Urinary bladder (tissue), 4 donors: ENCODE results near the gene FCN2. TPM values are rescaled to one million over a fixed set of nuclear protein-coding genes. Genes with fewer than 3 reads are reported as not detected.
"Not testable (repeated sequence)": the region's sequence is repeated elsewhere in the genome, so short reads cannot be mapped to it uniquely, and the experiment has no call there.

Experiments
- DNase-seq: peaks from one replicate; pipeline ENCODE4 v3.0.0-alpha.2; 2015; ENCODE audit errors: extremely low spot score
- H3K27ac ChIP-seq: one replicate; pipeline ENCODE4 v1.5.1; 2013; ENCODE audit warnings: low read depth, mild to moderate bottlenecking, moderate library complexity
- H3K36me3 ChIP-seq: one replicate; pipeline ENCODE4 v1.6.1; 2013; ENCODE audit warnings: mild to moderate bottlenecking, moderate library complexity; ENCODE audit not compliant: insufficient read depth
- H3K4me1 ChIP-seq: one replicate; pipeline ENCODE4 v1.6.1; 2013; ENCODE audit warnings: mild to moderate bottlenecking, moderate library complexity; ENCODE audit not compliant: insufficient read depth
- H3K4me3 ChIP-seq: one replicate; pipeline ENCODE4 v1.5.1; 2013; ENCODE audit warnings: low read depth, low read length
- WGBS: extraction: QIAGEN DNeasy Blood & Tissue Kit; methylation state at CpG from one replicate; pipeline ENCODE4 v1.1.7; 2013; 5-methylcytosine and 5-hydroxymethylcytosine counted together
- polyA plus RNA-seq: library from polyadenylated mRNA; stranded (reverse); fragments of 200-250 nt; gene quantifications from one replicate; pipeline ENCODE4 v1.2.3, GENCODE V29; 2013
- total RNA-seq: library from RNA; depleted of rRNA; stranded (reverse); fragments of >200 nt; gene quantifications from one replicate; pipeline ENCODE4 v1.2.3, GENCODE V29; 2014
- donor health status: healthy with polysubstance abuse.
- donor health status: healthy.

The FCN2 gene
- total and polyA plus RNA-seq, 2 donors = 0.37 TPM; not detected in 1

GRCh38 chr9:134854541-134854981 is 26.0 kb upstream of the FCN2 start:
- H3K27ac ChIP-seq = no peak overlapping the region
- H3K4me3 ChIP-seq = no peak overlapping the region
- 88% methylated on average over 11 of the region's 11 CpGs for WGBS
- no peaks in the 10 kb centered on the region for H3K4me1 ChIP-seq
- no peaks in the 10 kb centered on the region for H3K36me3 ChIP-seq
- no peak for DNase-seq

DNA sequence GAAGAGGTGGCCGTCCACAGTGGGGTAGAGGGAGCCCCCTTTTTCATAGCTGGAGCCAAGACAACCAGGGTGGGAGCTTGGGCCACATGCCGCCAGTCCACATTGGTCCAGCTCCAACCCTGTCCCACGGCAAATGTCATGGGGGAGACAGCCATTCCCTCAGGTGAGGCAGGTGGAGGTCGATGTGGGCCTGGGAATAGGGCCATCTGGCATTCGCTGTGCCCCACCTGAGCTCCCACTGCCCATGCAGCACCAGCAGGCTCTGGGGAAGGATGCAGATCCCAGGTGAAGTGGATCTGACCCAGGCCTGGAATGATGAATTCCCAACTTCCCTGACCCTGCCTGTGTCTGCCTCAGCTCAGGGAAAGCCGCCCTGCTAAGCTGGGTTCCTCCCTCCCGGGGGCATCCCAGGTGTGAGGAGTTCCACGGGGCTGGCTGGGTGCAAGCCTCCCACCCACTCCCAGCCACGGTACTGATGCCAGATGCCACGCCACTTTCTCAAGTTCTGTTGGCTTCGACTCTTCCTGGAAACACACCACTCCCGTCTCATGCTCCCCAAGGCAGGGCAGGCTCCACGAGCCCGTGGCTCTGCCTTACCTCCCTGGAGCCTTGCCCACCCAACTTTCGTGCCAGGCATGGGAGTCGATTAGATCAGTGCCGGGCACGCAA is 25.2 kb upstream of the FCN2 start:
- Histone ChIP-seq H3K4me3 (no peak overlapping the region), H3K36me3 (no peaks in the 10 kb centered on the region), H3K27ac (no peak overlapping the region), H3K4me1 (no peaks in the 10 kb centered on the region)
- no peak for DNase-seq
- 84% methylated on average over 18 of the region's 18 CpGs for WGBS

- H3K4me3 ChIP-seq = no peak overlapping the region
- H3K27ac ChIP-seq = no peak overlapping the region
- H3K4me1 ChIP-seq = no peaks in the 10 kb centered on the region
- no peaks in the 10 kb centered on the region for H3K36me3 ChIP-seq
- WGBS = 81% methylated on average over 9 of the region's 9 CpGs
- DNase-seq = no peak
Observed at GRCh38 chr9:134855900-134856377, 24.7 kb upstream of the FCN2 start.

- 93% methylated on average over 2 of the region's 2 CpGs for WGBS
- not testable (repeated sequence) for DNase-seq, H3K36me3 ChIP-seq, H3K4me3 ChIP-seq, H3K27ac ChIP-seq, H3K4me1 ChIP-seq
Observed at GRCh38 chr9:134857451-134857850, 23.2 kb upstream of the FCN2 start.

DNA sequence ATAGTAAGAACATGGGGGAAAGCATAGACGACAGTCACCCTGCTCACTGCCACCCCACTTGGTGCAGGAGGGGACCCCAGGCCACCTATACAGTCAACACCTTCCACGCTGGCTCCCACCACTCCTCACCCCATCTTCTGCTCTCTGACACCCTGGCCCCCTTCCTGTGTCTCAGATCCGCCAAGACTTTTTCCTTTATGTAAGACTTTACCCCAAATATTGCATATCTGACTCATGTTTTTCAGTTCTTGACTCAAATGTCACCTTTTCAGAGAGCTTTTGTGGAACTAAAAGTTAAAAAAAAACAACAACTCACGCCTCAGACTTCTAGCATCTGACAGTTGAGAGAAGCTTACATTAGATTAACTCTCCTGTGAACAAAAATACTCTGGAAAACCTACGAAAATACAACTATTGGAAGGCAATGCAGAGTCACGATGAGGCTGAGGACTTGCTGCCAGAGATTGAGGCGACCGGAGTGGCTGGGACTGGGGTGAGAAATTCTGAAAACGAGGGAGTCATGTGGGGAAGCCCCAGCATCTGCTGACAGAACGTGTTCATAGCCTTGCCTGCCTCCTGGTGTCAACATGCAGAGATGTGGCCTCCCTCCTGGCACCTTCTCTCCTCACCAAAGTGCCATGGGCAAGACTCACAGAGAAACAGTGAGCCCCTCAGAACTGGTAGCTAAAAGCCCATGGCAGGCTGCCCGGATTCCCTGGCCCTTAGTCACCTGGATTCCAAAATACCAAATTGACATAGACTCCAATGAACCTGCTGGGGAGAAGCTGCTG is 22.4 kb upstream of the FCN2 start:
- WGBS = 69% methylated on average over 11 of the region's 11 CpGs
- no peak overlapping the region for H3K27ac ChIP-seq

DNA sequence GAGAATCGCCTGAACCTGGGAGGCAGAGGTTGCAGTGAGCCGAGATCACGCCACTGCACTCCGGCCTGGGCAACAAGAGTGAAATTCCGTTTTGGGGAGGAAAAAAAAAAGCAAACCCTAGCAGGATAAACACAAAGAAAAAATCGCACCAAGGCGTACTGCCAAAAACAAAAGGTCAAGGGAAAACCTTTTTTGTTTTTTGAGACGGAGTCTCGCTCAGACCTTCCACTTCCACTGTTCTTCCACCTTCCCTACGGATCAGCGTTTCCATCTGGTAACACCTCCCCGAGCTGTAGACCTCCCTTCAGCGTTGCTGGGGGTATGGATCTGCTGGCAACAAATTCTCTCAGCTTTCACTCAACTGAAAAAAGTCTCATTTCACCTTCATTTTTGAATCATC is 20.1 kb upstream of the FCN2 start:
- no peak overlapping the region for H3K27ac ChIP-seq
- no peak overlapping the region for H3K4me3 ChIP-seq
- 89% methylated on average over 13 of the region's 13 CpGs for WGBS
- H3K4me1 ChIP-seq = no peaks in the 10 kb centered on the region
- H3K36me3 ChIP-seq = no peaks in the 10 kb centered on the region
- no peak for DNase-seq

More for the DNA sequence above, 22.4 kb upstream of the FCN2 start:
- Histone ChIP-seq H3K4me1 (no peaks in the 10 kb centered on the region), H3K36me3 (no peaks in the 10 kb centered on the region), H3K4me3 (no peak overlapping the region)
- DNase-seq = no peak

DNA sequence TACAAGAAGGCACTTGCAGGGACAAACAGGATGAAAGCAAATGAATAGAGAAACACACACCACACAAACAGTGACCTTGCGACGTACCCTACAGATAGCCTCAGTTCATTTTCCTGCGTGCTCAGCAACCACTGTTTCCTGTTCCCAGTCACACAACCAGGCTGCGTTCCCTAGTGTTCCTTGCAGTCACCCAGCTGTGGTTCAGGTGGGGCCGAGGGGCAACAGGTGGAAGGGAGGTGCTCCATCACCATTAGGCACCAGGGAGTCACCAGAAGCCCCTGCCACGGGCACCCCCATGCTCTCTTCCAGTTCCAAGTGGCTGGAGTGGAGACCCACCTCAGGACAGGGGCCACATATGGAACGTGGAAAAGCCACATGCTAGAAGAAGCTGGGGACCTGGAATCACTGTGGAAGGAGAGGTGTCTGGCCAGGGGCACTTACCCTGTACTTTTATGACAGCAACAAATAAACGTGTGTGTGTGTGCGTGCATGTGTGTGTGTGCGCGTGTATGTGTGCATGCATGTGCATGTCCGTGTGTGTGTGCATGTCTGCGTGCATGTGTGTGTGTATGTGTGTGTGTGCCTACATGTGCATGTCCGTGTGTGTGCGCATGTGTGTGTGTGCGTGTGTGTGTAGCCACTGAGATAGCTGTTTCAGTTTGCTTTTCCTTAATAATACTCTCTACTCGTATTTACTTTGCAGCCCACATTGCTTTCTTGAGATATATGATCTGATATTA is 18.8 kb upstream of the FCN2 start:
- DNase-seq = no peak
- 92% methylated on average over 17 of the region's 17 CpGs for WGBS
- Histone ChIP-seq H3K4me3 (no peak overlapping the region), H3K27ac (no peak overlapping the region), H3K36me3 (no peaks in the 10 kb centered on the region), H3K4me1 (no peaks in the 10 kb centered on the region)

- 96% methylated on average over 16 of the region's 16 CpGs for WGBS
- no peak overlapping the region for H3K27ac ChIP-seq
- no peaks in the 10 kb centered on the region for H3K36me3 ChIP-seq
- no peak for DNase-seq
- H3K4me1 ChIP-seq = no peaks in the 10 kb centered on the region
- no peak overlapping the region for H3K4me3 ChIP-seq
Observed at GRCh38 chr9:134863306-134863902, 17.2 kb upstream of the FCN2 start.

- no peak overlapping the region for H3K27ac ChIP-seq
- no peaks in the 10 kb centered on the region for H3K4me1 ChIP-seq
- no peak overlapping the region for H3K4me3 ChIP-seq
- no peaks in the 10 kb centered on the region for H3K36me3 ChIP-seq
- WGBS = 60% methylated on average over 28 of the region's 28 CpGs
- DNase-seq = no peak
Observed at GRCh38 chr9:134863941-134864820, 16.4 kb upstream of the FCN2 start.

GRCh38 chr9:134864821-134865190 is 15.8 kb upstream of the FCN2 start:
- 91% methylated on average over 13 of the region's 13 CpGs for WGBS
- no peak for DNase-seq
- Histone ChIP-seq H3K4me3 (no peak overlapping the region), H3K36me3 (no peaks in the 10 kb centered on the region), H3K27ac (no peak overlapping the region), H3K4me1 (no peaks in the 10 kb centered on the region)

GRCh38 chr9:134867917-134868750 is 12.5 kb upstream of the FCN2 start:
- no peak for DNase-seq
- H3K4me3 ChIP-seq = no peak overlapping the region
- no peaks in the 10 kb centered on the region for H3K36me3 ChIP-seq
- no peaks in the 10 kb centered on the region for H3K4me1 ChIP-seq
- H3K27ac ChIP-seq = no peak overlapping the region
- WGBS = 94% methylated on average over 22 of the region's 22 CpGs
